Endothelial cell (in vitro differentiated cells): ENCODE results near the gene MYO1E. TPM values are rescaled to one million over a fixed set of nuclear protein-coding genes. Genes with fewer than 3 reads are reported as not detected.
A peak's percentile ranks its signal among the peaks of the same experiment; 100 is the strongest.

Experiments used
- DNase-seq: peaks from one replicate; pipeline ENCODE4 v3.0.0; 2021; ENCODE audit warnings: low spot score
- H3K27ac Mint-ChIP-seq: one replicate; pipeline ENCODE4 v1.8.0; 2021; ENCODE audit warnings: mixed read lengths, inconsistent platforms; ENCODE audit not compliant: unreplicated experiment
- H3K27me3 Mint-ChIP-seq: one replicate; pipeline ENCODE4 v1.8.0; 2021; ENCODE audit warnings: mild to moderate bottlenecking, moderate library complexity, mixed read lengths, inconsistent platforms; ENCODE audit not compliant: unreplicated experiment
- H3K36me3 Mint-ChIP-seq: one replicate; pipeline ENCODE4 v1.8.0; 2021; ENCODE audit warnings: mild to moderate bottlenecking, low read depth, mixed read lengths, inconsistent platforms; ENCODE audit not compliant: unreplicated experiment
- H3K4me1 Mint-ChIP-seq: one replicate; pipeline ENCODE4 v1.8.0; 2021; ENCODE audit warnings: mild to moderate bottlenecking, mixed read lengths, inconsistent platforms; ENCODE audit not compliant: unreplicated experiment
- H3K4me3 Mint-ChIP-seq: one replicate; pipeline ENCODE4 v1.8.0; 2021; ENCODE audit warnings: mild to moderate bottlenecking, mixed read lengths, inconsistent platforms; ENCODE audit not compliant: unreplicated experiment
- H3K9me3 Mint-ChIP-seq: one replicate; pipeline ENCODE4 v1.8.0; 2021; ENCODE audit warnings: mixed read lengths, inconsistent platforms; ENCODE audit not compliant: unreplicated experiment
- total RNA-seq: library from RNA; stranded (reverse); fragmentation: NEBNext Ultra II Directional; extraction: Animal tissue kit (Norgen Biotek cat#: 25700); gene quantifications from one replicate; pipeline ENCODE4 v1.2.1, GENCODE V29; 2021; ENCODE audit not compliant: unreplicated experiment
- TF ChIP-seq, protein P1 (sequence below): fragments of 200-600 bp; sonication (generic); IDR thresholded peaks from one replicate; pipeline ENCODE4 v1.5.0; 2021; ENCODE audit warnings: antibody characterized with exemption; ENCODE audit not compliant: unreplicated experiment

Gene MYO1E
- total RNA-seq, 1 donor from 2014 or later: 146 TPM

DNA sequence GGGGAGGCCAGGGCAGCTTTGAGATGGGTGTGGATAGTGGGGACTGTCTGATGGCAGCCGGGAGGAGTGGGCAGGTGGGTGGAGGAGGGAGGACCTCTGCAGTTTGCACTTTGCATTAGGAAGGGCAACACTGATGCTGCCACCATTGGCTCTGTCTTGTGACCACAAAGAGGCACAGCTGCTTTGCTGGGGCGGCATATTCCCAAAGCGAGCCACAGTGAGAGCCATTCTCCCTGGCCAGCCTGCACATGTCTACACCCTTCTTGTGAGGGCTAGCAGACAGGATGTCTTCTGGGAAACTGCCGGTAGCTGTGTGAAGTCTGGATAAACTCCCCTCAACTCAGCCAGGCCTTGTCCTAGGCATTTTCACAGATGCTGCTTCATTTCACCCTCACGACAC, 229.4 kb downstream of the MYO1E start:
- peaks cover 13% of the 10 kb centered on the region for H3K36me3 Mint-ChIP-seq
- H3K4me1 Mint-ChIP-seq: no peaks in the 10 kb centered on the region
- TF ChIP-seq, protein P1, sequence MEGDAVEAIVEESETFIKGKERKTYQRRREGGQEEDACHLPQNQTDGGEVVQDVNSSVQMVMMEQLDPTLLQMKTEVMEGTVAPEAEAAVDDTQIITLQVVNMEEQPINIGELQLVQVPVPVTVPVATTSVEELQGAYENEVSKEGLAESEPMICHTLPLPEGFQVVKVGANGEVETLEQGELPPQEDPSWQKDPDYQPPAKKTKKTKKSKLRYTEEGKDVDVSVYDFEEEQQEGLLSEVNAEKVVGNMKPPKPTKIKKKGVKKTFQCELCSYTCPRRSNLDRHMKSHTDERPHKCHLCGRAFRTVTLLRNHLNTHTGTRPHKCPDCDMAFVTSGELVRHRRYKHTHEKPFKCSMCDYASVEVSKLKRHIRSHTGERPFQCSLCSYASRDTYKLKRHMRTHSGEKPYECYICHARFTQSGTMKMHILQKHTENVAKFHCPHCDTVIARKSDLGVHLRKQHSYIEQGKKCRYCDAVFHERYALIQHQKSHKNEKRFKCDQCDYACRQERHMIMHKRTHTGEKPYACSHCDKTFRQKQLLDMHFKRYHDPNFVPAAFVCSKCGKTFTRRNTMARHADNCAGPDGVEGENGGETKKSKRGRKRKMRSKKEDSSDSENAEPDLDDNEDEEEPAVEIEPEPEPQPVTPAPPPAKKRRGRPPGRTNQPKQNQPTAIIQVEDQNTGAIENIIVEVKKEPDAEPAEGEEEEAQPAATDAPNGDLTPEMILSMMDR: no peak
- DNase-seq: no peak
- H3K27ac Mint-ChIP-seq: no peak overlapping the region
- H3K27me3 Mint-ChIP-seq: peaks cover 7% of the 10 kb centered on the region
- no peak overlapping the region for H3K4me3 Mint-ChIP-seq
- H3K9me3 Mint-ChIP-seq: no peaks in the 10 kb centered on the region

DNA sequence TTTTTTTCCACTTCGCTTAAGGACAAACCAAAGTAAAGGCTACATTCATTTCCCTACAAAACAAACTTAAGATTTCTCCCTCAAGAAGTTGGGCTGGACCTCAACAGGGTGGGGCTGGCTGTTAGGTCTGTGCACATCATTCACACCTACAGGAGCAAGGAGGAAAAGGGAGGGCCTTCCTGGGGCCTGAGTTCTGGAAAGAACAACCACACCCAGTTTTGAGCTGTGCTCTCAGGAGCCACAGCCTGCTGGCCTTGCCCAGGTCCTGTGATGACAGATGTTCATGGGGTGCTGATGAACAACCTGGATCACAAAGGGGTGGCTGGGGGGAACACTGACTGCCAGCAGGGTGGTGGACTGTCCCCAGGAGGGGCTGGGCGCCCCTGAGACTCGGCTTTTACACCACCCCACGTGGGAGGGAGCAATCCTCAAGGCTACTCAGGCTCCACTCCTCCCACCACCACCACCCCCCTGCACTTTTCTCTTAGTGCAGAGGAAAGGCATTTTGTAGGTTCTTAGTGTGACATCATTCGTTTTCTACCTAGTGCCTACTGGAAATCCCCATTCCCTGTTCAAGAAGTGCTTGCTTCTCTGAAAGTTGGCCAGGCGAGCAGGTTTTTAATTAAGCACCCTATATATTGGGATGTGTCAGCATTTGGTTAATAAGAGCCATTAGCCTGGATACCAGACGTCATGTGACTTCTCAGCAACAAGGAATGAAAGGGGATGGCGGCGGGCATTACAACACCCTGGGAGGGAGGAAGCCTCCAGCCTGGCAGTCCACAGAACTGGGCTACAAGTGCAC, 232.0 kb downstream of the MYO1E start:
- no peaks in the 10 kb centered on the region for H3K4me1 Mint-ChIP-seq
- TF ChIP-seq, protein P1: no peak
- H3K9me3 Mint-ChIP-seq: no peaks in the 10 kb centered on the region
- H3K27me3 Mint-ChIP-seq: peaks cover 6% of the 10 kb centered on the region
- peaks cover 21% of the 10 kb centered on the region for H3K36me3 Mint-ChIP-seq
- peak overlapping the region; percentile 27 for H3K27ac Mint-ChIP-seq
- no peak for DNase-seq
- H3K4me3 Mint-ChIP-seq: no peak overlapping the region

DNA sequence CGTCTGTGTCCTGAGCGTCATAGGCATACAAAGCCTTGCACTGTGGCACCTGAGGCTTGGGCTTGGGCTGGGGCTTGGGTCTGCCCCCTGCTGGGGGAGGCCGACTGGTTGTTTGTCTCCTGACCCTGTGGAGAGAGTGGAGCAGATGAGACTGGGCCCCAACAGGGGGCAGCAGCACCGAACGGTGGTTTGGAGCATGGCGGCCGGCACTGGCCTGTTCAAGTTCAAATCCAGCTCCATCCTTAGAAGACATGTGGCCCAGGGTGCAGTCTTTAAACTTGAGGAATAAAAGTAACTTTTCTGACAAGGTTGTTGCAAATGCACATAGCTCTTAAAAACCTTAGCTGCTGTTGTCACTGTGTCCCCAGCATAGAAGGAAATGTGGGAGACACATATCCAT, 234.4 kb downstream of the MYO1E start:
- peak; percentile 82 for DNase-seq
- H3K36me3 Mint-ChIP-seq: peaks cover 31% of the 10 kb centered on the region
- no peaks in the 10 kb centered on the region for H3K9me3 Mint-ChIP-seq
- H3K27me3 Mint-ChIP-seq: peaks cover 6% of the 10 kb centered on the region
- H3K4me3 Mint-ChIP-seq: peak overlapping the region; percentile 5
- H3K27ac Mint-ChIP-seq: no peak overlapping the region
- H3K4me1 Mint-ChIP-seq: no peaks in the 10 kb centered on the region
- TF ChIP-seq, protein P1: peak; percentile 72

DNA sequence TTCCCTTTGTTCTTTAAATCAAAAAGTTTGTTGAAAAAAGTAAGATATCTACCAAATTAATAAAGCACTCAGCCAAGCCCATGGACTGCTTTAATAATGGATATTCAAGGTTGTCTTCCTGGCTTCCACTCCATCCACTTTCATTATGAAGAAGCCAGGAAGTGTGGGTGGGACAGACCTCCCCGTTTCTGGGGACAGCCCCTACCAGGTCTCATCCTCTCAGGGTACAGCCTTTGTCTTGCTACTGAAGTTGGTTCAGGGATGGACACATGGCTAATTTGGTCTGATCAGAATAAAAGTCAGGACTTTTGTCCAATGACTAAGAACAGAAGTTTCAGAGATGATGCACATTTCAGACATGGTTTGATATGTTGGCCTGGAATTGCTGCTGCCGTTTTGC, 235.1 kb downstream of the MYO1E start:
- peaks cover 6% of the 10 kb centered on the region for H3K27me3 Mint-ChIP-seq
- no peaks in the 10 kb centered on the region for H3K9me3 Mint-ChIP-seq
- H3K36me3 Mint-ChIP-seq: peaks cover 28% of the 10 kb centered on the region
- no peak for DNase-seq
- H3K27ac Mint-ChIP-seq: no peak overlapping the region
- no peaks in the 10 kb centered on the region for H3K4me1 Mint-ChIP-seq
- TF ChIP-seq, protein P1: no peak
- H3K4me3 Mint-ChIP-seq: peak overlapping the region; percentile 18

DNA sequence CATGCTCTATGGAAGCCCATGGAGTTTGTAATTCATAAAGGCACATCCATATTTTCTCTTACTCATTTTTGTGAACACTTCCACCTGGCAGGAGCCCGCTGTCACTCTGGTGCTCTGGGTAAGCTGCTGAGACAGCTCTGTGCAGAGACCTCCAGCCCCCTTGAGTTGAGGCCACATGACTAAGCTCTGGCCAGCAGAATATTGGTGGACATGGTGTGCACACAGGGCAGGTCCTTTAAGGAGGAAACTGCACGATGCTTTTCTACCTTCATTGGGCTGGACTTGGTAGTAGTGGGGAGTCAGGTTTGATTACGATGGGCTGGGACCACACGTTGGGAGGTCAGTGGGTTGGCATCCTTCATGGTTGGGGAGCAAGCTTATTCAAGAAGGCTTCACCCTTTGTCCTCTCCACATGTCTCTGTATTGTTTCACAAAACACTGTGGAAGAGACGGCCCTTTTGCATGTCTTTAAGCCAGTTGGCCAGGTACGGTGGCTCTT, 238.7 kb downstream of the MYO1E start:
- TF ChIP-seq, protein P1: no peak
- Mint-ChIP-seq H3K4me1 (no peaks in the 10 kb centered on the region), H3K4me3 (no peak overlapping the region), H3K9me3 (no peaks in the 10 kb centered on the region), H3K27ac (no peak overlapping the region), H3K36me3 (peaks cover 54% of the 10 kb centered on the region), H3K27me3 (peaks cover 7% of the 10 kb centered on the region)
- no peak for DNase-seq
